Activated effector memory CD4-positive, alpha-beta T cell treated with anti-CD3 and anti-CD28 coated beads, Interleukin-2, amount 50 U/mL, for 16 hours (primary cell): ENCODE measurements around the gene NELFA.

ENCODE experiments used
- DNase-seq: peaks from one replicate; pipeline ENCODE4 v3.0.0-alpha.2; 2020

Gene NELFA

DNA sequence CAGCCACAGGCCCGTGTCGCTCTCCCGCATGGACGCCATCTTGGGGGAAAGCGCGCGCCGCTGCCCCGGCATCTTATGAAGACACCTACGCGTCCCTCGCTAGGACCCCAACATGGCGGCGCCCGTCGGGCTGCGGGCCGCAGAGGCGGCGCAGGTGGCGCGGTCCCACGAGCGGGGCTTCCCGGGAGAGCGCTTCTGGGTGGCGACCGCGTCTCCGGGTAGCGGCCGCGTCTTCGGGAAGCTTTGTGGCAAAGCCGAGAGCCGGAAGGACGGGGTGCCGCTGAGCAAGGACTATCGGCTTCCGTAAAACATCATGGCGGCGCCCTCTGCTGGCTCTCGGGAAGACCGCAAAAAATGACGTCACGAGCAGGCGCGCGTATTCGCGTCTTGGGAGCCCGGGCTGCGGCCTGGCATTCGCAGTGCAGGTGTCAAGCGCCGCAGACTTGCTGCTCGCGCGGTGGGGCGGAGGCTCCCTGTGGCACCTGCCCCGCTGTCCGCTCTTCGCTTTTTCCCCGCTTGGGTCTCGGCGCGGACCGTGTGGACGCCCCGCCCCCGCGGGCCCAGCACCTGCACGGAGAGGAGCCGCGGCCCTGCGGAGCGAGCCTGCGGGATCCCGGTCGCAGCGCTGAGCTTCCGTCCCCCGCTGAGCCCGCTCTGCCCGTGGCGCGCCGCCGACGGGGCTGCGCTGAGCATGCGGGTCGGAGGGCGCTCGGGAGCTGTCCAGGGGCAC, at the start of gene NELFA:
NELFA (minus strand) TSS at position 54 of the 730 bp plus-strand sequence; CDS start at position 39, 15 bp downstream.
- peak; percentile 98 for DNase-seq

- DNase-seq: no peak
Measured at GRCh38 chr4:2057382-2058065, 48.8 kb upstream of the NELFA start.

- peak; percentile 10 for DNase-seq
Measured at GRCh38 chr4:2054217-2054616, 45.4 kb upstream of the NELFA start.

DNA sequence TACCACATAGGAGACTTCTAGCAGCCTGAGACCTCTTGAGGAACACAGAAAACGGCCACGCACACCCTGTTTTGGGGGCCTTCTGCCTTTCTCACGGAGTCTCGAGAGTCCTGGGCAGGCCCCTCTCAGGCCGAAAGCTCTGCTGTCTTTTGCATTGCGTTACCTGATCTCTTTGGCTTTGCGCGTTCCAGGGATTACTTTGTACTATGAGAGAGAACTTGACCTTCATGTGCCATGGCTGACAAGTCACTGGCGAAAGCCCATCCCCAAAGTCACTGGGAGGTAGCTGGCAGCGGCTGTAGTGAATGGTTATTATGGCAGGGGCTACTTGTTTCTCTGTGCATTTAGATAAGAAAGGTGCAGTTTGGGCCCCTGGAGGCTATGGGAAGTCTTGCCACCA, 42.3 kb upstream of the NELFA start:
- DNase-seq: no peak

- no peak for DNase-seq
Measured at GRCh38 chr4:2049811-2050210, 41.0 kb upstream of the NELFA start.

- DNase-seq: peak; percentile 55
Measured at GRCh38 chr4:2049381-2049780, 40.6 kb upstream of the NELFA start.

DNA sequence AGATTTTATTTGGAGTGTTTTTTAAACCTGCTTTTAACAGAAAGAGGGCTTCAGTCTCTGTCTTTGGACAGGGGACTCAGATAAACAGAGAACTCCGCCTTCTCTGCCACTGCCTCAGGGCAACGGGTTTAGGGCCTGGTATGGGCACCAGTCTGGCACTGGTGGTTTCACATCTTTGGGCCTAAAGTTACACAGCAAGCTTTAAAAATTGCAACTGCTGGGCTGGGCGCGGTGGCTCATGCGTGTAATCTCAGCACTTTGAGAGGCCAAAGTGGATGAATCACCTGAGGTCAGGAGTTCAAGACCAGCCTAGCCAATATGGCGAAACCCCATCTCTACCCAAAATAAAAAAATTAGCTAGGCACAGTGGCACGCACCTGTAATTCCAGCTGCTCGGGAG, 40.1 kb upstream of the NELFA start:
- no peak for DNase-seq

- peak; percentile 55 for DNase-seq
Measured at GRCh38 chr4:2047781-2048581, 39.2 kb upstream of the NELFA start.

DNA sequence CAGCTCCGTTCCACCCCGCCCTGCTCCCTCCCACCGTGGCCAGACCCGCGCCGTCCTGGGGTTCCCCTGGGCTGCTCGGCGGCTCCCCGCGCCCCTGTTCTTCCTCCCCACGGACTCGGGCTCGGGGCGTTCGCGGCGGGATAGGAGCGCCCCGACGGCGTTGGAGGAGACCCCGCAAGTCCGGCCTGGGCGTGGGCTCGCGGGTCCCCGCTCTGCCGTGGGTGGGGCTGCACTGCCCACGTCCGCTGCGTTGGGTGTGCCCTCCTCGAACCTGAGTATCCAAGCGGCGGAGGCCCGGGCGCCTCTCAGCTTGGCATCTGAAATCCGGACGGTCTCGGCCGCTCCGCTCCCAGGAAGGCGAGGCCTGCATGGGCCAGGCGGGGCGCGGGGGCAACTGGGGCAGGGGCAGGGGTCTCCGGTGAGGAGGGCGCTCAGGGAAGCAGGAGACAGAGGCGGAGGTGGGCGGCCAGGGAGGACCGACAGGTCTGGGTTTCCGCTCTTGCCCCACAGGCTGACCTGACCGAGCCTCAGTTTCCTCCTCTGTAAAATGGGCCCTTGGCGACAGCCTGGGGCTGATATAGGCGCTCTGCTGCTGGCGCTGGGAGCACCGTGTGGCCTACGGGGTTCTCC, 38.4 kb upstream of the NELFA start:
- peak; percentile 57 for DNase-seq

DNA sequence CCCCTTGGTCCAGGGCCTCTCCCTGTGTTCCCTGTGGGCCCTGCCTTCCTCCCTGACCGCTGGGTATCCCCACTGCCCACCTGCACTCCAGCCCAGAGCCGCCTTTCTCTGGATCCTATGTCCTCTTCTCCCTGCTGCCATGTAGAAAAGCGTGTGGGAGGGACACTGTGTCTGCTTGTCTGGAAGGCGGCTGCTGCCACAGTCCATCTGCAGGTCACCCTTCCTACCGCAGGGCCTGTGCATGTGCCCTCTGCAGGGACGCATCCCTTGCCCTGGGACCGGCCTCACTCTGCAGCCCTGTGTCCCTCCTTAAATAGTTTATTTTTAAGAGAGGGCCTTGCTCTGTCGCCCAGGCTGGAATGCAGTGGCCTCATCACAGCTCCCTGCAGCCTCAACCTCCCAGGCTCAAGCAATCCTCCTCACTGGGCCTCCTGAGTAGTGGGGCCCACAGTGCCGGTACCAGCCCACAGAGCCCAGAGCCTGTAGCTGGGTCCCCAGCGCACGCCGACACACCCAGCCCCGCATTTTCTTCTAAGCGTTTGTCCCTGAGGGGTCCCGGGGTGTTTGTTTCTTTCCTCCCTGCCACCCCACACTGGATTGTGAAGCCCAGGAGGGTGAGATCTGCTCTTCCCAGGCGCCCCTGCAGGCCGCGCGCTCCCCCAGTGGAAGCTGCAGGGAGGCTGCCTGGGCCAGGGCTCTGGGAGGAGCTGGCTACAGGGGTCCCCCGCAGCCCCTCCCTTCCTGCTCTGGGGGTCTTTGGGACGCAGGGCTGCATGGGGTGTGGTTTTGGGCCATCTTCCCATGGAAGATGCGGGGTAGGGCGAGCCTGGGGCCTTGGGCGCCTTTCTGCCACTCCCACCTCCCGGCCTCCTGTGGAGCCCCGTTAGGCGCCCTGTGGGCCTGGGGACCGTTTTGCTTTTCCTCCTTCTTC, 37.5 kb upstream of the NELFA start:
- peak; percentile 57 for DNase-seq

DNA sequence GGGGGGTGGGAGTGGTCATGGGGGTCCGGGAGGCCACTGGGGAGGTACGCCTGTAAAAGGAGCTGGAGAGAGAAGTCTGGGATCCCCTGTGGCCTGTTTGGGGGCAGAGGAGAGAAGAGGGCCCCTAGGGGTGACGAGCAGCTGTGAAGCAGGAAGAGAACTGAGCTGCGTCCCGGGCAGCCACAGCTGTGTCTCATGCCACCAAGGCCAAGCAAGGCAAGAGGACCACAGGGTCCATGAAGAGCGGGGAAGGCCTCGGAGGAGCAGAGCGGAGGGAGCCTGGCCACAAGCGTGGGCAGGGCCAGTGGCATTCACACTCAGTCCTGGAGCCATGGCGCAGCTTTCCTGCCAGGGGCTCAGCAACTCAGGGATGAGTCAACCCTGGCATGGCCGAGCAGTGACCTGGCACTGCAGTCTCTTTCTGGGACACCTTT, 36.8 kb upstream of the NELFA start:
- DNase-seq: peak; percentile 41

GRCh38 chr4:2044542-2045517, 36.1 kb upstream of the NELFA start:
- DNase-seq: peak; percentile 55

DNA sequence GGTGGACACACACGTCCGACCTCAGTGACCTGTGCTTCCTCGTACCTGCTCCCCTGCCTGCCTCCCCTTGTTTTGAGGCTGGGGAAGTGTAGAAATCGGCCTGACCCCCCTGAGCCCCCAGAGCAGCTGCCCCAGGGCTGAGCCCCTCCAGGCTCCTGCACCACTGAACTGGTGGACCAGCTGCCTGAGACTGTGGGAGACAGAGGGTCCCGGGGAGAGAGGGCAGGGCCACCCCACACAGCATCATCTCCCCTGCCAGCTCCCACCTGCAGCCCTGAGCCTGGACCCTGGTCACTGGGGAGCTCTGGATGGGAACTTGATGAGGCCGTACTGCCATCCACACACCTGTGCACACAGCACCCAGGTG, 35.3 kb upstream of the NELFA start:
- peak; percentile 59 for DNase-seq

GRCh38 chr4:2043396-2044118, 34.8 kb upstream of the NELFA start:
- DNase-seq: no peak

DNA sequence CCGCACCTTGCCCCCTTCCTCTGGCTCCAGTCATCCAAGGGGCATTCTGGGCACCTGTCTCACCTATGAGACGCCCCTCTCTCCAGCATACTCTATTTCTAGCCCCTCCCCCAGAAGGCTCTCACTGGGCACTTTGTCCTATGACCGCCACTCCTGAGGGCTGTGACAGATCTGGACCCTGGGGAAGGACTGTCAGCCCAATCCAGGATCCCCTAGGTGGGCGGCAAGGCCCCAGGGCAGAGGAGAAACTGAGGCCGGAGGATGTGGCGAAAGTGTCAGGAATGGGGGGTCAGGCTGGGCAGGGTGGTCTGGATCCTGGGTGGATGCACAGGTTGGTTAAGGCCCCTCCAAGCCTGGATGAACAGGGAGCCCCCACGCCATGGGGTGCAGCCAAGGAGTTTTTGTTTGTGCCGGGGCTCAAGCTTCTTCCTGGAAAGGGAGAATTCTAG, 34.2 kb upstream of the NELFA start:
- DNase-seq: no peak

GRCh38 chr4:2042204-2042946, 33.6 kb upstream of the NELFA start:
- DNase-seq: peak; percentile 77

DNA sequence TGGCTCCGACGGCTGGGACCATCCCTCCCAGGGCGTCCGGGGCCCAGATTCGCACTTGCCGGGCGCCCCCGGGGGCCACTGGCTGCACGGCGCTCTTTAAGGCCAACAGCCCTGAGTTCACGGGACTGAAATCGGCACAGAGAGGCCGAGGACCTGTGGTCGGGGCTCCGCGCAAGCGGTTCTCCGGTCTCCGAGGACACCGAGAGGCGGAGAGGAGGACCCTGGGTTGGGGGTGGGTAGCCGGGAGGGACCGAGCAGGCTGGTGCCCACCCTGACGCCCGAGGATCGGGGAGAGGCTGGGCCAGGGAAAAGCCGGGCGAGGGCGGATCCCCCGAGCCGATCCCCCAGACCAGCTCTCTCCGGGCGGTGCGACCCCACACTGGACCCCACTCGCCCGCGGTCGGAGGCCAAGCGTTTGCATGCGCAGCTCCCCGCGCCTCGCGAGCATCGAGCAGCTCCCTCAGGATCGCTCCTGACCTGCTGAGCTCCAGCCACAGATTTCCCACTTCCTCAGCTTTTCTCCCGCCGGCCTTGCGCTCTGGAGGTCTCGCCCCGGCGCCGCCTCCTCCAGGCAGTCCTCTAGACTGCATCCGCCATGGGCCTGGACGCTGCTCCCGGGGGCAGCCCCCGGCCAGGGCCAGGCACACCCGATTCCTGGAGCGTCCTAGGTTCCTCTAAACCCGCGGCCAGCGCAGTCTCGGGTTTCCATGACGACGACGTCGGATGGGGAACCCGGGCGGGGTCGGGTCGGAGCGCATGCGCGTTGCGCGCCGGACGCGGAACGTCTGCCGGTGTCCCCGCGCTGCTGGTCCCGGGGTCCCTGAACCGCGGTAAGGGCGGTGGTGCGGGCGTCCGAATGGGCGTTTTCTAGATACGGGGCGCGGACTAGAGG, 32.7 kb upstream of the NELFA start:
- peak; percentile 94 for DNase-seq
